ENCODE data around the gene CRELD2.

Gene CRELD2

GRCh38 chr22:49906071-49906798 is 12.2 kb upstream of the CRELD2 start:
- Histone ChIP-seq H3K4me3 (ENCODE audit: low read depth, low read length, poor library complexity, severe bottlenecking) (no peak overlapping the region), H3K9ac (ENCODE audit: low read length) (no peak overlapping the region), H3K4me1 (ENCODE audit: insufficient read depth, low read length, severe bottlenecking) (no peaks in the 10 kb centered on the region), H3K4me2 (ENCODE audit: low read length) (no peak overlapping the region), H4K20me1 (ENCODE audit: insufficient read depth, low read length) (no peaks in the 10 kb centered on the region), H2AFZ (ENCODE audit: low read length) (no peak overlapping the region), H3K79me2 (ENCODE audit: insufficient read depth, low read length) (no peaks in the 10 kb centered on the region), H3K9me3 (ENCODE audit: low read length) (no peaks in the 10 kb centered on the region), H3F3A (ENCODE audit: insufficient read depth, low read length) (no peaks in the 10 kb centered on the region), H3K27ac (ENCODE audit: low read depth, low read length, poor library complexity, severe bottlenecking) (no peak overlapping the region), H3K27me3 (ENCODE audit: insufficient read depth, low read length) (no peaks in the 10 kb centered on the region), H3K9me2 (ENCODE audit: low read depth, low read length) (no peaks in the 10 kb centered on the region), H3K36me3 (ENCODE audit: insufficient read depth, low read length) (peaks cover 70% of the 10 kb centered on the region)
- no peak for TF ChIP-seq CTCF (IDR thresholded peaks at IDR 0.05; ENCODE audit: low read length)
- no peak for TF ChIP-seq EZH2 (IDR thresholded peaks at IDR 0.05; ENCODE audit: borderline replicate concordance, low read length)

GRCh38 chr22:49906799-49907290 is 11.6 kb upstream of the CRELD2 start:
- TF ChIP-seq CTCF (IDR thresholded peaks at IDR 0.05; ENCODE audit: low read length): no peak
- no peak for TF ChIP-seq EZH2 (IDR thresholded peaks at IDR 0.05; ENCODE audit: borderline replicate concordance, low read length)
- no peaks in the 10 kb centered on the region for H3K79me2 ChIP-seq (ENCODE audit: insufficient read depth, low read length)
- H3F3A ChIP-seq (ENCODE audit: insufficient read depth, low read length): no peaks in the 10 kb centered on the region
- no peak overlapping the region for H2AFZ ChIP-seq (ENCODE audit: low read length)
- no peaks in the 10 kb centered on the region for H3K9me2 ChIP-seq (ENCODE audit: low read depth, low read length)
- no peak overlapping the region for H3K9ac ChIP-seq (ENCODE audit: low read length)
- H4K20me1 ChIP-seq (ENCODE audit: insufficient read depth, low read length): no peaks in the 10 kb centered on the region
- H3K4me1 ChIP-seq (ENCODE audit: insufficient read depth, low read length, severe bottlenecking): no peaks in the 10 kb centered on the region
- no peaks in the 10 kb centered on the region for H3K27me3 ChIP-seq (ENCODE audit: insufficient read depth, low read length)
- no peak overlapping the region for H3K27ac ChIP-seq (ENCODE audit: low read depth, low read length, poor library complexity, severe bottlenecking)
- H3K9me3 ChIP-seq (ENCODE audit: low read length): no peaks in the 10 kb centered on the region
- no peak overlapping the region for H3K4me3 ChIP-seq (ENCODE audit: low read depth, low read length, poor library complexity, severe bottlenecking)
- no peak overlapping the region for H3K4me2 ChIP-seq (ENCODE audit: low read length)
- peaks cover 68% of the 10 kb centered on the region for H3K36me3 ChIP-seq (ENCODE audit: insufficient read depth, low read length)

- Histone ChIP-seq H2AFZ (ENCODE audit: low read length) (no peak overlapping the region), H3F3A (ENCODE audit: insufficient read depth, low read length) (no peaks in the 10 kb centered on the region), H3K79me2 (ENCODE audit: insufficient read depth, low read length) (no peaks in the 10 kb centered on the region), H3K27ac (ENCODE audit: low read depth, low read length, poor library complexity, severe bottlenecking) (no peak overlapping the region), H4K20me1 (ENCODE audit: insufficient read depth, low read length) (no peaks in the 10 kb centered on the region), H3K36me3 (ENCODE audit: insufficient read depth, low read length) (peaks cover 69% of the 10 kb centered on the region), H3K4me1 (ENCODE audit: insufficient read depth, low read length, severe bottlenecking) (no peaks in the 10 kb centered on the region), H3K27me3 (ENCODE audit: insufficient read depth, low read length) (no peaks in the 10 kb centered on the region), H3K9ac (ENCODE audit: low read length) (no peak overlapping the region), H3K9me3 (ENCODE audit: low read length) (no peaks in the 10 kb centered on the region), H3K4me2 (ENCODE audit: low read length) (no peak overlapping the region), H3K9me2 (ENCODE audit: low read depth, low read length) (no peaks in the 10 kb centered on the region), H3K4me3 (ENCODE audit: low read depth, low read length, poor library complexity, severe bottlenecking) (no peak overlapping the region)
- TF ChIP-seq CTCF (IDR thresholded peaks at IDR 0.05; ENCODE audit: low read length) (no peak), EZH2 (IDR thresholded peaks at IDR 0.05; ENCODE audit: borderline replicate concordance, low read length) (no peak)
Observed at GRCh38 chr22:49907807-49908206, 10.6 kb upstream of the CRELD2 start.

Data from OCI-LY1 (cell line).